GM18519 (cell line): ENCODE results near the gene METTL25.

ENCODE experiments used
- ATAC-seq: cut with Tn5 transposase; IDR thresholded peaks from one replicate; pipeline ENCODE4 v1.9.1; 2021; ENCODE audit warnings: mild to moderate bottlenecking, moderate library complexity; ENCODE audit not compliant: unreplicated experiment, low FRiP score

METTL25 gene

DNA sequence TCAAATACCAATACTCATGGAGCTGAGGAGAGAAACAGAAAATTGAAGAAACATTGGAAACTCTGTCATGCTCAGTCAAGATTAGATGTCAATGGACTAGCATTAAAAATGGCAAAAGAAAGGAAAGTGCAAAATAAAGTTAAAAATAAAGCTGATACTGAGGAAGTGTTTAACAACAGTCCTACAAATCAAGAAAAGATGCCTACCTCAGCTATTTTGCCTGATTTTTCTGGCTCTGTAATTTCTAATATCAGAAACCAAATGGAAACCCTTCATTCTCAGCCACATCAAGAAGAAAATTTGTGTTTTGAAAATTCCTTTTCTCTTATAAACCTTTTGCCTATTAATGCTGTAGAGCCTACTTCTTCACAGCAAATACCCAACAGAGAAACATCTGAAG is 40.5 kb downstream of the METTL25 start:
- ATAC-seq: no peak

- no peak for ATAC-seq
Observed at GRCh38 chr12:82400819-82401218, 42.5 kb downstream of the METTL25 start.

GRCh38 chr12:82406651-82407050 is 48.3 kb downstream of the METTL25 start:
- no peak for ATAC-seq

DNA sequence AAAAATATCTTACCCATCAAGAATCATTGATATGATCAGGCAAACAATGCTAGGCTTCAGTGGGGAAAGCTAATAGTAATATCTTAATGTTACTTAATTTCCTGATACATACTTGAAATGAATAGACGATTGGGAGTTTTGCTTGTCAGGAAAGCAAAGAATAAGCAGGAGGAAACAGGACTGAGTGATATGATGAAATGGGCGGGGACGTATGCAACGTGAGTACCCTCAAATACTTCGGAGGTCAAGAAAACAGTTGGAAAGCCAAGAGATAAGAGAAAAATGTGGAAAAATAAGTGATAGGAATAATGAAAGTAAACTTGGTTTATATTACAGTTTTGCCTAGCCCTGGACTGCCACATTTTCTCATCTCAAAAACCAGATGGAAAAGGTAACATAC is 49.2 kb downstream of the METTL25 start:
- ATAC-seq: no peak

DNA sequence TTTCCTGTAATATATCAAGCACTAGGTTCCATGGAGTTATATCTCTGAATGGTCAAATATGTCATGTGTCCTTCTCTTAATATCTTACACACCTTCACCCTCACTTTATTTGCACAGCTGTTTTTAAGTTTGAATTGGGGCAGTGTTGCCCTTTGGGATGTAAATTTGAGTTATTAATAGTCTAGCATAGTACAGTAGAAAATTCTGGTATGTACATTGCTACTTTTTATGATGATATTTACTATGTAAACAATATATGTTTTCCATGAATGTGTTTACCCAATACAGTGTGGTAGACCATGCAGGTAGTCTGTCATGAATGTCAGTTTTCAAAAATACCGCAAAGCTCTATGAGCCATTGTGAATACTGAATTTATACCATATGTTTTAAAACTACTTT is 50.5 kb downstream of the METTL25 start:
- no peak for ATAC-seq

GRCh38 chr12:82411546-82412230 is 53.4 kb downstream of the METTL25 start:
- no peak for ATAC-seq

DNA sequence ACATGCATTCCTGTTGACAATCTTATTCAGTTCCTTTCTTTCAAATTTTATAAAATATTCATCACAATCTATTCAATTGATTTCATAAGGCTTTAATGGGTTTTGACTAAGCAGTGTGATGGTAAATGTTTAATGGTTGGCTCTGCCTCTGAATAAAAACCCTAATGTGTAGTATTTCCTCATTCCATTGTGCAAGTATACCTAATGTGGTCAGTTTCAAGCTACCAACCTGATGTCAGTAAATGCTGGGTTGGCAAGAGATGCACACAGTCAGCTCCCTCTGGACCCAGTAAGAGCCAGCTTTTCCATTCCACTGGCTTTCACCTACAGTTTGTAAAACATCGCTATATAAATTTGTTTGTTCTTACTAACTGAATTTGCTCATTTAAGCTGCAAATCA is 53.9 kb downstream of the METTL25 start:
- no peak for ATAC-seq

DNA sequence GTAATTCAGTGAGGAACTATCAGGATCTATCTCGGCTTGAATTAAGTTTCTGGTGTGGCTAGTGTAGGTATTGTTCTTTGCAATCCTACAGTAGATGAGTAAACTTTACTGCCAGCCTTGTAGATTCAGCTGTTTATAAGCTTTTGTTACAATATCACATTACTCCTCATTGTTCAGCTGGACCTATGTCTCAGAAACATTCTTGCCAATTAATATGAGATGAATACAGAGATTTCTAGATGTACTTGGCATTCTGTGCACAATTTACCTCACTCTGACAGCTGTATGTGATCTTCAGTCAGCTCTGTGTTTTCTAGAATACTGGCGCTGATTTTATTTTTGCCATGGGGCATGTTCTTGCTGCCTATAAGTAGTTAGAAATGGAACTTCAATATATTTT is 55.7 kb downstream of the METTL25 start:
- no peak for ATAC-seq

DNA sequence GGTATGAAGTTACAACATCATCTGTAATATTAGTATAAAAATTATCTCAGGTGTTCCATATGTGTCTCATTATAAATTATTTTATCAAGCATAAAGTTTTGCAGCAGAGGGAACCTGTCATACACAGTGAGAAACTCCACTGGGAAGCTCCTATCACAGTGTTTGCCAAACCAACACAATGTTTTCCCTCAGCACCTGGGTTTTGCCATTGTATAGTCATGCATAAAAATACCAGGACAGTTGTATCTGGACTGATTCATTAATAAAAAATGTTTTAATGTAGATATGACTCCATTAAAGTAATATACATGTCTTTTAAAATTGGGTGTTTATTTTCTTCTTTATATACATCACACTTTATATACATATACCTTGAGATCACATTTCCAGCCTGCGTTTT is 56.6 kb downstream of the METTL25 start:
- ATAC-seq: no peak

DNA sequence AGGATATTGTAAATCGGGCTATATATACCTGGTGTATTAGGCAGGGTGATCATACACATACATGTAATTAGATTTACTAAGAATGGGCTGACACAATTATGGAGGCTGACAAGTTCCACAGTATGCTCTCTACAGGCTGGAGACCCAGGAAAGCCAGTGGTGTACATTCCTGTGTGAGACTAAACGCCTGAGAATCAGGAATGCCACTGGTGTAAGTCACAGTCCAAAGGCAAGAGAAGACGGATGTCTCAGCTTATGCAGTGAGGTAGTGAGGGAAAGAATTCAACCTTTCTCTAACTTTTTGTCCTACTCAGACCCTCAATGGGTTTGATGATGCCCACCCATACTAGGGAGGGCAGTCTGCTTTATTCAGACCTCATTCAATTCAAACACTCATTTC is 57.1 kb downstream of the METTL25 start:
- no peak for ATAC-seq

GRCh38 chr12:82425241-82425640 is 66.9 kb downstream of the METTL25 start:
- no peak for ATAC-seq

GRCh38 chr12:82426081-82426480 is 67.8 kb downstream of the METTL25 start:
- no peak for ATAC-seq

- no peak for ATAC-seq
Observed at GRCh38 chr12:82426586-82426985, 68.3 kb downstream of the METTL25 start.

- no peak for ATAC-seq
Observed at GRCh38 chr12:82430541-82431145, 72.3 kb downstream of the METTL25 start.

DNA sequence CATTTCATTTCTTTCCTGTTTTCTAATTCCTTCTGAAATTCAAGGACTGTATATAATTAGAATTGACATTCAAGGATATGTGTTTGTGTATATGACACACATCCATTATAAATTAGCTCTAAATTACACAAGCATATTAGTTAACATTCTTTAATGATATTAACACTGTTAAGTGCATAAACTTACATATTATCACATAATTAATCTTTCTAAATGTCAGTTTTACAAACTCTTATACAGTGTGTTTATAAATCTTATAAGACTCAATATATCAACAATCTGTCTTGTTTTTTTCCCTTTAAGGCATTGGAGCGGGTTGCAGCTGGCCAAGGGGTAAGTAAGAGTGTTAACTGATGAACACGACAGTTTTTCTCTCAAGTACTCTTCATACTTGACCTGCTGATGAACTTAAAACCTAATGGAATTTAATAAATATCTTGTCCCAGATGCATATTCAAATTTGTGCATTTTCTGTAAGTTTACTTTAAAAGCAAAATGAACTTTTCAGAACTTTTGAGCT is 76.1 kb downstream of the METTL25 start:
- no peak for ATAC-seq

DNA sequence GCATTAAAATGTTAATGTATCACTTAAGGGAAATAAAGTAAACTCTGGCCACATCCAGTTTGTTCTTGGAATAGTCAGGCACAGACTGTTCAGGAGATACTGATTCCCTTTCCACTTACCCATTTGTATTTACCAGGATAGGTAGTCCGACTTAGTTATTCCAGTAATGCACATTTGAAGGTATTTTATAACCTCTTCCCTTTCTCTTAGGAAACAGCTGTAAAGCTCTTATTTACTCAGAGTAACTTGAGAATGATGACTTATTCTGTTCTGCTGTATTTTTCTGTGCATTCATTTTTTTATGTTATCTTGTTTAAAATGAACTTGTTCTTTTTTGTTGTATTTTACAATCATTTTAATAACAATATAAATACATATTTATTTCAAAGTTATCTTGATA is 78.0 kb downstream of the METTL25 start:
- ATAC-seq: no peak

GRCh38 chr12:82437744-82438143 is 79.4 kb downstream of the METTL25 start:
- ATAC-seq: no peak

- peak; percentile 62 for ATAC-seq
Observed at GRCh38 chr12:82438356-82438755, 80.0 kb downstream of the METTL25 start.

- ATAC-seq: no peak
Observed at GRCh38 chr12:82440885-82441284, 82.6 kb downstream of the METTL25 start.

DNA sequence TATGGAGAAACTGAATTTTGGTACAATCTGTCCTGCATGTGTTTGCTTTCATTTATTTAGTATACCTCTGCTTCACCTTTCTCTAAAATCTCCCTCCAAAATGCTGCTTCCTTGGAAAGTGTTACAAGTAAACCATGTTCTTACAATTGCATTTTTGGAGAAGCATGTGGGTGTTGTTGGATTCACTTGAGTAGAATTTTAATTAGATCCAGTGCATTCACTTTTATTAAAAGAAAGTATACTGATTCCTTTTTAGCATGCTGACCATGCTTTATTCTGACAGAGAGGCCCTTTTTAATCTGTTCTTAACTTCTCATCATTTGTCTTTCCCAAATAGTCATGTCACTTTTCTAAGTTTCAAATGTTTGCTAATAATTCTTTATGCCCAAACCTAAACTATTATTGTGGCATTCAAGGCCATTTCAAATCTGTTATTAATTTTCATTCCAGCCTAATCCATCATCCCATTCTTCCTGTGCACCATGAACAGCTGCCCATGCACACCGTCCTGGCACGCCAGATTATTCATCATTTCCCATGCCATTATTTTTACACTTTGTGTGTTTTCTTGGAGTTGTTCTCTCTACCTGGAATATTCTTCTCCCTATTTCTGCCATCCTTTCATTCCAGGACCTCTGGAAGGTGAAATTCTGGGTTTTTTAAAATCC is 90.7 kb downstream of the METTL25 start:
- ATAC-seq: no peak

GRCh38 chr12:82456633-82457032 is 98.3 kb downstream of the METTL25 start:
- ATAC-seq: no peak

DNA sequence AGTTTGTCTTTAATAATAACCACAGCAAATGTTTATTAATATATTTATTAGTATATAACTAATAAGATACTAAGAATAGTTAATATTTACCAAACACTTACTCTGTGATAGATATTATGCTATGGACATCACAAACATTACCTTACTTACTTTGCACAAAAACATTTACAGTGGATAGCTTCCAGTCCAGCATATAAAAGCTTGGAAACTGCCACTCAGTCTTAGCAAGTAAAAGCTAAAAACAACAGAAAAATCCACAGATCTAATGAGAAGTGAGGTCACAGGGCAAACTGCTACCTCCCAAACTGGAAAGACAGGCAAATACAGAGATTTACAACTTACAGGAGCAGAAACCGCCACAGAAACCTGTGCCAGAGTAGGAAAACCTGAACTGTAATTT is 99.8 kb downstream of the METTL25 start:
- no peak for ATAC-seq
